ENCODE measurements around the gene PDE4A.

DNA sequence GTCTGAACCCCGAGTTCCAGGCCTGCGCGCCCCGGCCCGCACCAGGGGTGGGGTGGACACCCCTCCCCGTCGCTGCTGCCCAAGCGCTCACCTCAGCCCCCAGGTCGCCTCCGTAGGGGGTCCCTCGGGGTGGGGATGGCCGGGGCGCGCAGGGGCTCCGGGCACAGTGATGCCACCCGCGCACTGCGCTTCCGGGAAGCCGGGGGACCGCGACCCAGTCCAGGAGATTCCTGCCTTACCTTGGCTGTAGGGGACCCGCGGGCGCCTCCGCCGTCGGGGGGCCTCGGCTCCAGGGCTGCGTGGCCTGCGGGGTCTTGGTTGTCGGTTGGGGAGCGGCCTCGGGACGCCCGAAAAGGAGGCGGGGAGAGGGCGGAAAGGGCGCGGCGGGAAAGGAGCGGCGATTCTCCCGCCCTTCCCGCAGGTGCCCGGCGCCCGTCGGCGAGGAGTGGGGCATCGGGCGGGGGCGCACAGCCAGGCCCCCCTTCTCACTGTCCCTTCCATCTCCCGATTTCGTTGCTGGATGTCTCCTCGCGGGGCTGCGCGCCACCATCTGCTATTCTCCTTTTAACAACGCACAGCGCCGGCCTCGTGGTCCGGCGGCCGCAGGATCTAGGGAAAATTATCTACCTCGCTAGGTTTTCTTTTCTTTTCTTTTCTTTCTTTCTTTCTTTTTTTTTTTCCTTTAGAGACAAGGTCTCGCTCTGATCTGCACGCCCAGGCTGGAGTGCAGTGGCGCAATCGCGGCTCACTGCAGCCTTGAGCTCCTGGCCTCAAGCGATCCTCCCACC is 82.9 kb downstream of the PDE4A start, which contains the start of gene KEAP1:
- TF ChIP-seq POLR2AphosphoS5 (IDR thresholded peaks at IDR 0.05; ENCODE audit: low read depth), result peak; percentile 51; the same call in 1 of the 2 replicates
- no peak for TF ChIP-seq EZH2phosphoT487 (IDR thresholded peaks at IDR 0.05; ENCODE audit: unreplicated experiment)
- TF ChIP-seq ZNF114 (CRISPR knock-in tag; IDR thresholded peaks at IDR 0.05), result no peak
- no peak for TF ChIP-seq EZH2 (IDR thresholded peaks at IDR 0.05; ENCODE audit: low read depth, unreplicated experiment)

Measured in GM23338 (cell line).